OCI-LY1 (cell line): ENCODE results near the gene FGF14.

Experiments
- H2AFZ ChIP-seq: fragments of 200-600 bp; sonication (generic), shearing (Covaris generic); 2 replicates; pipeline ENCODE4 v1.6.0; 2014; ENCODE audit warnings: antibody characterized with exemption, mild to moderate bottlenecking, low read length
- H3F3A ChIP-seq: fragments of 200-600 bp; sonication (generic), shearing (Covaris generic); 2 replicates; pipeline ENCODE4 v1.6.0; 2014; ENCODE audit warnings: mild to moderate bottlenecking, antibody characterized with exemption, low read length, moderate library complexity; ENCODE audit not compliant: insufficient read depth
- H3K27ac ChIP-seq: fragments of 200-600 bp; sonication (generic); 2 replicates; pipeline ENCODE4 v1.5.1; 2014; ENCODE audit warnings: low read length, mixed run types, mild to moderate bottlenecking, low read depth; ENCODE audit not compliant: poor library complexity, severe bottlenecking
- H3K27me3 ChIP-seq: fragments of 200-600 bp; sonication (generic); 2 replicates; pipeline ENCODE4 v1.6.0; 2014; ENCODE audit warnings: antibody characterized with exemption, mild to moderate bottlenecking, low read length, moderate library complexity; ENCODE audit not compliant: insufficient read depth
- H3K36me3 ChIP-seq: fragments of 200-600 bp; sonication (generic); 2 replicates; pipeline ENCODE4 v1.6.1; 2014; ENCODE audit warnings: mild to moderate bottlenecking, antibody characterized with exemption, low read length, moderate library complexity, mixed read lengths; ENCODE audit not compliant: insufficient read depth
- H3K4me1 ChIP-seq: fragments of 200-600 bp; sonication (generic); 2 replicates; pipeline ENCODE4 v1.5.1; 2014; ENCODE audit warnings: mild to moderate bottlenecking, low read length, moderate library complexity; ENCODE audit not compliant: insufficient read depth, severe bottlenecking
- H3K4me2 ChIP-seq: fragments of 200-600 bp; sonication (generic), shearing (Covaris generic); 2 replicates; pipeline ENCODE4 v1.6.1; 2014; ENCODE audit warnings: low read length
- H3K4me3 ChIP-seq: fragments of 200-600 bp; sonication (generic); 2 replicates; pipeline ENCODE4 v1.5.1; 2014; ENCODE audit warnings: low read length, low read depth, mild to moderate bottlenecking, mixed read lengths; ENCODE audit not compliant: poor library complexity, severe bottlenecking
- H3K79me2 ChIP-seq: fragments of 200-600 bp; shearing (Covaris generic); 2 replicates; pipeline ENCODE4 v1.6.1; 2016; ENCODE audit warnings: mixed run types, low read length, mixed read lengths; ENCODE audit not compliant: insufficient read depth
- H3K9ac ChIP-seq: fragments of 200-600 bp; sonication (generic), shearing (Covaris generic); 2 replicates; pipeline ENCODE4 v1.6.1; 2014; ENCODE audit warnings: mild to moderate bottlenecking, low read length, mixed read lengths
- H3K9me2 ChIP-seq: fragments of 200-600 bp; sonication (generic), shearing (Covaris generic); 2 replicates; pipeline ENCODE4 v1.6.1; 2014; ENCODE audit warnings: low read depth, mild to moderate bottlenecking, low read length, mixed read lengths
- H3K9me3 ChIP-seq: fragments of 200-600 bp; shearing (Covaris generic); 2 replicates; pipeline ENCODE4 v1.6.1; 2014; ENCODE audit warnings: low read length, mixed read lengths
- H4K20me1 ChIP-seq: fragments of 200-600 bp; sonication (generic), shearing (Covaris generic); 2 replicates; pipeline ENCODE4 v1.6.0; 2016; ENCODE audit warnings: mild to moderate bottlenecking, low read length; ENCODE audit not compliant: insufficient read depth
- CTCF ChIP-seq: fragments of 200-600 bp; sonication (generic), shearing (Covaris generic); IDR thresholded peaks from 2 replicates; pipeline ENCODE4 v1.5.1; 2017; ENCODE audit warnings: mild to moderate bottlenecking, antibody characterized with exemption, low read length, moderate library complexity, mixed read lengths
- EZH2 ChIP-seq: fragments of 200-600 bp; sonication (generic), shearing (Covaris generic); IDR thresholded peaks from 2 replicates; pipeline ENCODE4 v1.8.0; 2017; ENCODE audit warnings: borderline replicate concordance, mixed run types, mild to moderate bottlenecking, antibody characterized with exemption, low read length, moderate library complexity, mixed read lengths

The FGF14 gene

GRCh38 chr13:101709952-101710351, 691.9 kb downstream of the FGF14 start:
- Histone ChIP-seq H3K79me2 (no peaks in the 10 kb centered on the region), H3K9me3 (no peaks in the 10 kb centered on the region), H3K27me3 (no peaks in the 10 kb centered on the region), H3K4me3 (no peak overlapping the region), H3K27ac (no peak overlapping the region), H3K9ac (no peak overlapping the region), H2AFZ (no peak overlapping the region), H4K20me1 (no peaks in the 10 kb centered on the region), H3K4me2 (no peak overlapping the region), H3K4me1 (no peaks in the 10 kb centered on the region), H3K9me2 (no peaks in the 10 kb centered on the region), H3F3A (no peaks in the 10 kb centered on the region), H3K36me3 (no peaks in the 10 kb centered on the region)
- TF ChIP-seq EZH2 (no peak), CTCF (no peak)

GRCh38 chr13:101708115-101708514, 693.7 kb downstream of the FGF14 start:
- Histone ChIP-seq H3F3A (no peaks in the 10 kb centered on the region), H3K4me1 (no peaks in the 10 kb centered on the region), H3K9ac (no peak overlapping the region), H3K27ac (no peak overlapping the region), H3K27me3 (0 out of 2 replicates have a peak, but pooled peaks cover 2% of the 10 kb centered on the region), H3K9me2 (no peaks in the 10 kb centered on the region), H3K4me2 (no peak overlapping the region), H3K4me3 (no peak overlapping the region), H2AFZ (no peak overlapping the region), H4K20me1 (no peaks in the 10 kb centered on the region), H3K79me2 (no peaks in the 10 kb centered on the region), H3K9me3 (no peaks in the 10 kb centered on the region), H3K36me3 (no peaks in the 10 kb centered on the region)
- TF ChIP-seq EZH2 (no peak), CTCF (no peak)

GRCh38 chr13:101707659-101708058, 694.2 kb downstream of the FGF14 start:
- H4K20me1 ChIP-seq: no peaks in the 10 kb centered on the region
- no peak overlapping the region for H2AFZ ChIP-seq
- H3K36me3 ChIP-seq: no peaks in the 10 kb centered on the region
- no peak overlapping the region for H3K27ac ChIP-seq
- no peaks in the 10 kb centered on the region for H3K9me3 ChIP-seq
- no peaks in the 10 kb centered on the region for H3K4me1 ChIP-seq
- H3K4me3 ChIP-seq: no peak overlapping the region
- no peak for TF ChIP-seq EZH2
- TF ChIP-seq CTCF: no peak
- H3K79me2 ChIP-seq: no peaks in the 10 kb centered on the region
- peaks cover 6% of the 10 kb centered on the region; the same call in 1 of the 2 replicates for H3K27me3 ChIP-seq
- no peak overlapping the region for H3K9ac ChIP-seq
- H3F3A ChIP-seq: no peaks in the 10 kb centered on the region
- H3K9me2 ChIP-seq: no peaks in the 10 kb centered on the region
- H3K4me2 ChIP-seq: no peak overlapping the region
